Chondrocyte (in vitro differentiated cells): ENCODE data around the gene SGSM1. TPM values are rescaled to one million over a fixed set of nuclear protein-coding genes. Genes with fewer than 3 reads are reported as not detected.

Experiments
- DNase-seq: peaks from one replicate; pipeline ENCODE4 v3.0.0; 2021; ENCODE audit warnings: mixed read lengths, low spot score
- H3K27ac Mint-ChIP-seq: one replicate; pipeline ENCODE4 v1.8.0; 2021; ENCODE audit warnings: mild to moderate bottlenecking, moderate library complexity, mixed read lengths; ENCODE audit not compliant: unreplicated experiment
- H3K27me3 Mint-ChIP-seq: 2 replicates; pipeline ENCODE4 v1.8.0; 2021; ENCODE audit warnings: low read depth, mixed read lengths
- H3K36me3 Mint-ChIP-seq: 2 replicates; pipeline ENCODE4 v1.8.0; 2021; ENCODE audit warnings: low read depth, mixed read lengths
- H3K4me1 Mint-ChIP-seq: 2 replicates; pipeline ENCODE4 v1.8.0; 2021; ENCODE audit warnings: low read depth, mild to moderate bottlenecking, mixed read lengths
- H3K4me3 Mint-ChIP-seq: one replicate; pipeline ENCODE4 v1.8.0; 2021; ENCODE audit warnings: mild to moderate bottlenecking, moderate library complexity, mixed read lengths; ENCODE audit not compliant: unreplicated experiment
- H3K9me3 Mint-ChIP-seq: 2 replicates; pipeline ENCODE4 v1.8.0; 2021; ENCODE audit warnings: low read depth, mixed read lengths
- CTCF ChIP-seq: fragments of 200-600 bp; sonication (generic); IDR thresholded peaks from 2 replicates; pipeline ENCODE4 v1.5.0; 2021; ENCODE audit warnings: antibody characterized with exemption, mild to moderate bottlenecking, moderate library complexity
- total RNA-seq: library from RNA; stranded (reverse); gene quantifications from 3 replicates; pipeline ENCODE4 v1.2.1, GENCODE V29; 2021

SGSM1 gene
- total RNA-seq, 1 donor from 2014 or later: 0.05 TPM

- H3K4me3 Mint-ChIP-seq: no peak overlapping the region
Observed at GRCh38 chr22:24841261-24841660, 35.2 kb downstream of the SGSM1 start.

GRCh38 chr22:24843048-24843447 is 37.0 kb downstream of the SGSM1 start:
- peaks cover 3% of the 10 kb centered on the region for H3K36me3 Mint-ChIP-seq
- H3K27ac Mint-ChIP-seq: no peak overlapping the region
- no peak overlapping the region for H3K4me3 Mint-ChIP-seq
- no peaks in the 10 kb centered on the region for H3K4me1 Mint-ChIP-seq
- peaks cover 8% of the 10 kb centered on the region for H3K9me3 Mint-ChIP-seq
- H3K27me3 Mint-ChIP-seq: peaks cover 24% of the 10 kb centered on the region
- TF ChIP-seq CTCF: no peak
- DNase-seq: no peak

More at GRCh38 chr22:24841261-24841660, 35.2 kb downstream of the SGSM1 start:
- no peak for DNase-seq
- H3K4me1 Mint-ChIP-seq: no peaks in the 10 kb centered on the region
- peaks cover 8% of the 10 kb centered on the region for H3K9me3 Mint-ChIP-seq
- TF ChIP-seq CTCF: no peak
- H3K36me3 Mint-ChIP-seq: peaks cover 3% of the 10 kb centered on the region
- H3K27ac Mint-ChIP-seq: no peak overlapping the region
- H3K27me3 Mint-ChIP-seq: peaks cover 24% of the 10 kb centered on the region

GRCh38 chr22:24845041-24845898 is 39.3 kb downstream of the SGSM1 start:
- Mint-ChIP-seq H3K27me3 (peaks cover 32% of the 10 kb centered on the region), H3K9me3 (no peaks in the 10 kb centered on the region), H3K4me1 (no peaks in the 10 kb centered on the region), H3K27ac (no peak overlapping the region), H3K36me3 (no peaks in the 10 kb centered on the region), H3K4me3 (no peak overlapping the region)
- no peak for TF ChIP-seq CTCF
- DNase-seq: no peak

- no peaks in the 10 kb centered on the region for H3K4me1 Mint-ChIP-seq
- no peak for DNase-seq
- H3K27ac Mint-ChIP-seq: no peak overlapping the region
- H3K36me3 Mint-ChIP-seq: no peaks in the 10 kb centered on the region
- peaks cover 37% of the 10 kb centered on the region for H3K27me3 Mint-ChIP-seq
- H3K4me3 Mint-ChIP-seq: no peak overlapping the region
- TF ChIP-seq CTCF: no peak
- no peaks in the 10 kb centered on the region for H3K9me3 Mint-ChIP-seq
Observed at GRCh38 chr22:24847490-24847889, 41.5 kb downstream of the SGSM1 start.

- no peak overlapping the region for H3K27ac Mint-ChIP-seq
- no peak for DNase-seq
- H3K4me3 Mint-ChIP-seq: no peak overlapping the region
- TF ChIP-seq CTCF: no peak
- H3K4me1 Mint-ChIP-seq: no peaks in the 10 kb centered on the region
- H3K36me3 Mint-ChIP-seq: no peaks in the 10 kb centered on the region
- no peaks in the 10 kb centered on the region for H3K9me3 Mint-ChIP-seq
- H3K27me3 Mint-ChIP-seq: peaks cover 35% of the 10 kb centered on the region
Observed at GRCh38 chr22:24848559-24849168, 42.7 kb downstream of the SGSM1 start.
